HK-2 (cell line): Measurements from ENCODE around the gene MRM2.
A peak's percentile ranks its signal among the peaks of the same experiment; 100 is the strongest.

Experiments
- DNase-seq: peaks from one replicate; pipeline ENCODE4 v3.0.0-alpha.2; 2018; ENCODE audit not compliant: unreplicated experiment

MRM2 gene

DNA sequence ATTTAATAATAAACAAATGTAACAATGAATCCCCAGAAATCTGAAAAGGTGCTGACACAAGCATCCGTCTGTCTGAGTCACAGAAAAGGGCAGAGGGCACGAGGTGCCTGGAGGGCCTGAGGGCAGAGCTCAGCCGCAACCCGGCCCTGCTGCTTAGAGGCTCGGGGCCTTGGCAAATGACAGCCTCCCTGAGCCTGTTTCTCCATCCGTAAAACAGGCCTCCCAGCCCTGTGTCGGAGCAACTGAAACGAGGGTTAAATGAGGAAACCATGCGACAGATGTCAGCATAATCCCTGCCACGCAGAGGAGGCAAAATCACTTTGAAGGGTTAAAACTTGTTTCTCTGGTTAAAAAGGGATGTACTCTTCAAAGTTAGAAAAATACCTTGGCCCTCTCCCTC is 24.9 kb upstream of the MRM2 start:
- no peak for DNase-seq

DNA sequence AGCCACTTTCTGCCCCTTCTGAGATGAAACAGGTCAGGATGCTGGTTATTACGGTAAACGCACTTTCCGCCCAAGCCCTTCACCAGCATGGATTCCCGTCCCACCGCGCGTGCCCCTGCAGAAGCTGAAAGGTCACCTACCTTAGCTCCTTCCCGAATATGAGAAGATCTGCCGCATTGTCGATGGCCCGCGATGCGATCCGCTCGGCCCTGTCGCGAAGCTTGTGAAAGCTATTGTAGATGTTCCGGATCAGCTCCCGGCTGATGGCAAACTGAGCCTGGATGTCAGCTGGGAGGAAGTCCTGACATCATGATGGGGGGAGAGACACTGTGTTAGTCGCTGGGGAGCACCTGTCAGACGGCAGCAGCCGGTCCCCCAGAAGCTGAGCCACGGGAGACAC is 22.2 kb upstream of the MRM2 start:
- no peak for DNase-seq

DNA sequence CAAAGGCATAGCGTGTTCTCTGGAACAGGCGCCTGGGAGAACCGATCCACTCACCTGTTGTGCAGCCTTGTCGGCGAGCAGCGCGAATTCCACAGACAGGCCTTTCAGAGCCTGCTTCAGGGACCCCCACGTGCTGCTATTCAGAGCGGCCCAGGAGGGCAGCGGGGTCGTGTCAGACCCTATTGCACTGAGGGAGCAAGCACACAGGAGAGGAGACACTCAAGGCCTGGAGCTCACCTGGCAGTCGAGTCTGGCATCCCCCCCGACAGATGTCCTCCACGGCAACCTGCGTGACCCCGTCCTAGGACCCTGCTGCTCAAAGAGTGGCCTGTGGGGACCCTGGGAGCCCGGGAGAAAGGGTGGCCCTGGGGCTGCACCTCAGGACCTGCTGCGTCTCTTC is 21.2 kb upstream of the MRM2 start:
- no peak for DNase-seq

DNA sequence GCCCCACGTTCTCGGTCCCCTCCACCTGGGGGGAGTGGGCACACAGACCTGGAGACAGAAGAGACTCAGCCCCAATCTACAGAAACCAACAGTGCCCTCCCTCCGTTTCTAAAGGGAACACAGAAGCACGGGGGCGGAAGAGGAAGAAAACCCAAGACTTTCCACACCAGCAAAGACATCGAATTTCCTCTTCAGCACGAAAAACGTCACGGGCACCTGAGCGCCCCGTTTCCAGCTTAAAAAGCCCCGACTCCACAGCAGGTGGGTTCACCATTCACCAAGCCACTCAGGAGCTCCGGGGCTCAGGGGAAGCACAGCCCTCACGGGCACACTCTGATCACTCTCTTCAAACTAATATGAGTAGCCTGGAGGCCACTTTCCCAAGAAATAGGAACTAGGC is 19.6 kb upstream of the MRM2 start:
- no peak for DNase-seq

DNA sequence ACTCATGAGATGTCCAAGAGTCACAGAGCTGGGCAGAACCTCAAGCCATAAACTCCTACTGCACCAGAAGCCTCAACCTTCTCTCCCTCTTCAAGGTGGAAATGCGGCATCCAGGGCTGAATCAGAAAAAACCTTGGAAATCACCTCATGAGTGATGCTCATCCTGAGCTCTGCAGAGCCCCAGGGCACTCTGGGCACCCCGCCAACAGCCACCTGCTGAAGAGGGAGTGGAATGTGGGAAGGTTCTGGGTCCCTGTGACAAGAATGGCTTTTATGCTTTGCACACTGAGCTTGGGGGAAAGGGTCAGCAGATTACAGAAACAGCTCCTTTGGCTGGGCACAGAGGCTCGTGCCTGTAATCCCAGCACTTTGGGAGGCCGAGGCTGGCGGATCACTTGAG is 18.8 kb upstream of the MRM2 start:
- DNase-seq = peak; percentile 68

DNA sequence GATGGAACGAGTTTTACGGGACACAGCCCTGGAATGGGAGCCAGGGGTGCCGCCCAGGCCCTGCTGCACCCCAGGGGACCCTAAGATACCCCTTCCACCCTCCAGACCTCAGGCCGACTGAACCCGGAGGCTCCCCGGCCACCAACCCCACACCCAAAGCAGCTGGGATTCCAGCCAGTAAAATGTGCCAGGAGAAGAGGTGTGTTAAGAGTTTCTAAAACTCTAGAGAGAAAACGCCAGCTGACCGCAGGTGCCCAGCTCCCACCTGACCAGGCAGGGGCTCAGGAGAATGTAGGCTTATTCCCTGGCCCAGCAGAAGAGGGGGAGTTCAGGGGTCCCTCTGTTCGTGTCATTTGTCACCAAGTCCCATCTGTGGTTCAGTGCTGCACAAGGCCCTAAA is 17.5 kb upstream of the MRM2 start:
- DNase-seq = no peak

DNA sequence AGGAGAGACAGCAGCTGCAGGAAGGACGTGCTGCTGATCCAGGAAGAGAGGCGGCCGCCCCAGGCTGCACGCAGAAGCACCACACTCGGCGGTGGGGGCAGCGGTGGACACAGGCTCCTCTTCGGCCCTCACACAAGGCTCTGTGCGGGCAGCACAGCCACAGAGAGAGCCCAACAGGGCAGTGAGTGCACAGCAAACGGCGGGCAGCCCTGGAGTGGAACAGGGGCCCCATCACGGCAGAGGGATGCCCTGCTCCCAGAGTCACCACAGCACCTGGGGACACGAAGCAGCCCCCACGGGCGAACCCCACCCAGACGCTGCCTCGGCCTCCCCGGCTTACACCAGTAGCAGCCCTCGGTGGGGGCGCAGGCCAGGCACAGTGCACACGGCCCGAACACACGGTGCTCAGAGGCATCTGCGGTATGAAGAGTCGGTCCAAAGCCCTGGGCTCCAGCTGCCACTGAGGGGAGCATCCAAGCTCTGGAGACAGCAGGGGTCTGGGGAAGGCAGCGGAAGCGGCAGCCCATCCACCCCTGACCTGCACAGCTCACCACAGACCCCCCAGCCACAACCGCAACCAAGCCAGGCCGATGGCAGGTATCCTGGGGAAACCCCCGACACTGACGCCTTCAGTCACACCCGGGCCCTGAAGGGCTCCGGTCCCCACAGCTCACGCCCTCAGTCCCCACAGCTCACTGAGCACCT is 16.8 kb upstream of the MRM2 start:
- no peak for DNase-seq

DNA sequence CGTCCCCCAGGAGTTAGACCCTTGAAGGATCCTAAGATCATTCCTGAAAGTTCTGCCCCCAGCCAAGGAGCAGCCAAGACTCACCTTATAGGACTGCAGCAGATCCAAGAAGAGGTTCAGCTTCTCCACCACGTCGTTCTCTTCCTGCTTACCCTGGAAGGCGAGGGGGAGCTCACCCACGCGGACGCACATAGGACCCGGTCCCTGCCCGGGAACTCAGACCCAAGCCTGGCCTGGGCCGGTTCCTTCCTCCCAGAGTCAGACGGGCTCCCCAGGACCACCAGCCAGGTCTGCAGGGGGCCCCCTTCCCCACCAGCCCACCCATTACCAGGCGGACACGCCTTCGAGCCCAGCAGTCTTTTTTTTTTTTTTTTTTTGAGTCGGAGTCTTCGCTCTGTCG is 15.6 kb upstream of the MRM2 start:
- DNase-seq = no peak

DNA sequence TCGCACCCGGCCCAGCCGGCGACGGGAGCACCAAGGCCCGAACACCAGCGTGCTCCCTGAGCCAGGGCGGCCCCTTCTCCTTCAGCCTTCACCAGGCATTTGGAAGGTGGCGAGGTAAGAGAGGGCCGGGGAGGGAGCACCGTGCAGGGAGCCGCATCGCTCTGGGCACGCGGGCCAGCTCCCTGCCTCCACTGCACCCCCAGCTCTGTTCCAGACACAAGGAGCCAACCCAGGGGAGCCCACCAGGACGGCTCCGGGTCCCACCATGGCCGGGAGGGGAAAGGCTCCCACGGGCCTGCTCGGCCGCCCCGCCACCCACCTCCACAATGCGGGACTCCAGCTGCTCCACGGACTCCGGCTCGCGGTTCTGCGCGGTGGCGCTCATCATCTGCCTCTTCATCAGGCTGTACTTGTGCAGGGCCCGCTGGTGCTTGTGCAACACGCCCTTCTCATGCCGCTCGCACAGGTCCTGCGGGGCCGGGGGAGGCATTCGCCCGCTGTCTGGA is 15.1 kb upstream of the MRM2 start:
- DNase-seq = no peak

DNA sequence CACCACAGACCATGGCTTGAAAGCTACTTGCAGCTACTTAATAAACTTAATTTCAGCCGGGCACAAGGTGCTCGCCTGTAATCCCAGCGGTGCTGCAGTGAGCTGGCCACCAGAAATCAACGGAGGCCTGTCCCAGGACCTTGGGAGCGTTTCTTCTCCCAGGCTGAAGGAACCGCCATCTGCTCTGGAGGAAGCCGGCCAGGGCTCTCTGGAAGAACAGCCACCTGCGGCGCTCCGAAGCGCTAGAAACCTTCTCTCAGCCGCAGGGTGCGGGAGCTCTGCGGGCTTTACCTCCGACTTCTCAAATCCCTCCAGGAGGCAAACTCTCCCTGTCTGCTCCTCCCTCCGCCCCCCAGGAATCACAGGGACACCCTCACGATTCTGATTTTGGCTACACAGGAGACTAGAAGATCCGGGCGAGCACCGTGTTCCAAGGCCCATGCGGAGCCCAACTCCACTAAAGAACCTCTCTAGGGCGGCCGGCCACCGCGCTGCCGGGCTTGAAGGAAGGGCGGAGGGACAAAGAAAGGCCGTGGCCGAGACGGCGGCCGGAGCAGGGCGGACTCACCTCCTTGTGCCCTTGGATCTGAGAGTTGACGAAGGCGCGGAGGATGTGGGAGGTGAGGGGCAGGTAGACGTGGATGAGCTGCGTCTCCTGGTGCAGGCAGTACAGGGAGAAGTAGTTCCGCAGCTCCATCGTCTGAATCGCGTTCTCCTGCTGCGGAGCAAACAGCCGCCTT is 14.5 kb upstream of the MRM2 start:
- DNase-seq = no peak

DNA sequence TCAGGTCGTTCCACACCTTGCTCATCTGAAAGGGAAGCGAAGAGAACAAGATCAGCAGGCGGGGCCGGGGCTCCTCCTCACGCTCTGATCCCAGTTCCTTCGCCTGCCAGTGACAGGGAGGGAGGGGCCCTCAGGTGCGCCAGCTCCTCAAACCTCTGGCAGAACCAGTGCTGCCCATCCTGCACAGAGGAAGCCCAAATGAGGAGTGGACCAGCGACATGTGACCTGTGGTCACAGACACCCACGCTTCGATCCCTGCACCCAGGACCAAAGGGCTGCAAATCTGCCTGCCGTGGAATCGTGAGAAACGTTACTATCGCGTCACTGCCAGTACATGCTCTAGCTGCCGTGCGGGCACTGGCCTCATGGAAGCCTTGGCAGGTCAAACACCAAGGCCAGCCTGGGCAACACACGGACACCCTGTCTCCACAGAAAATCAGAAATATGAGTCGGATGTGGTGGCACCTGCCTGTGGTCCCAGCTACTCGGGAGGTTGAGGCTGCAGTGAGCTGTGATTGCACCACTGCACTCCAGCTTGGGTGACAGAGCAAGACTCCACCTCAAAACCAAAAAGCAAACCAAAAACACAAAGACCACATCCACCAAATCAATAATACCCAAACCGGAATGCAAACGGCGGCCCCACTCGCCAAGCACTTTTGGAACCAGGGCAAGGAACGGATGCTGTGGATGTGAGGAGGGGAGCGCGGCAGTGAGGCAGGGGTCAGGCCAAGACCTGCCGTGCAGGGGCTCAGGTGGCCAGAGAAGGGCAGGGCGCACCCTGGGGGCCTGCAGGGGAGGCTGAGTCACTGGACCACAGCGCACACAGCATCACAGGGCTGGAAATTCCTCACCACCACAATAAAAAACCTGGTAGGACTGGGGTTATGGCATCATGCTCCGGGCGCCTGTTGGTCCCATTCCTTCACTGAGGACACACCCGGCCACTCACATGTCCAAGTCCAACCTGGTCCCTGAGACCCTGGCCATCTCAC is 13.4 kb upstream of the MRM2 start:
- no peak for DNase-seq

DNA sequence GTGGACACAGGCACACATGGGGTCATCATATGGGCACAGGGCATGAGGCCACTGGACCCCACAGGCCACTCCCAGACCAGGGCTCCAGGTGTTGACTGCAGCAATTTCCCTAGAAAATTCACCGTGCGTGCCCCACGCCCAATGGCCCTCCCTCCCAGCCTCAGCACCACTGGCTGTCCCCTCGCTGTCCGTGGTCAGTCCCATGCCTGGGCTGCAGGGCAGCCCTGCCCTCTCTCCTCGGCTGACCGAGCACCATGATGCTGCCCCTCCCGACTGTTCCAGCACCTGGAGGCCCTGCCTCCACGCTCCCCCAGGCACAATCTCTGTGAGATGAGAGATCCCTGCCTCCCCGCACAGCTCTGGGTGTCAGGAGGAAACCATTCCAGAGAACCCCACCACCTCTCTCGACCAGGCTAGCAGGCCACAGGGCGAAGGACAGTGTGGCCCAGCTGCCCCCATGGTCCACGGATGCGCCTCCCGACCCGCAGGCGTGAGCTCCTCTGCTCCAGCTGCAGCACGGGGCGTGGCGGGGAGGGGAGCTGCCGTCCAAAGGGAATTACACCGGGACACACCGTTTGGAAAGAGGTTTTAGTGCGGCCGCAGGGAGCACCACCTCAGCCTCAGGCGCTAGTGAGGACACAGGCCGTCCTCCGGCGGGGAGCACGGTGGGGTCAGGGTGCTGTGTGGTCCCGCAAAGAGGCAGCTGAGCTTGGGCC is 12.6 kb upstream of the MRM2 start:
- DNase-seq = no peak

DNA sequence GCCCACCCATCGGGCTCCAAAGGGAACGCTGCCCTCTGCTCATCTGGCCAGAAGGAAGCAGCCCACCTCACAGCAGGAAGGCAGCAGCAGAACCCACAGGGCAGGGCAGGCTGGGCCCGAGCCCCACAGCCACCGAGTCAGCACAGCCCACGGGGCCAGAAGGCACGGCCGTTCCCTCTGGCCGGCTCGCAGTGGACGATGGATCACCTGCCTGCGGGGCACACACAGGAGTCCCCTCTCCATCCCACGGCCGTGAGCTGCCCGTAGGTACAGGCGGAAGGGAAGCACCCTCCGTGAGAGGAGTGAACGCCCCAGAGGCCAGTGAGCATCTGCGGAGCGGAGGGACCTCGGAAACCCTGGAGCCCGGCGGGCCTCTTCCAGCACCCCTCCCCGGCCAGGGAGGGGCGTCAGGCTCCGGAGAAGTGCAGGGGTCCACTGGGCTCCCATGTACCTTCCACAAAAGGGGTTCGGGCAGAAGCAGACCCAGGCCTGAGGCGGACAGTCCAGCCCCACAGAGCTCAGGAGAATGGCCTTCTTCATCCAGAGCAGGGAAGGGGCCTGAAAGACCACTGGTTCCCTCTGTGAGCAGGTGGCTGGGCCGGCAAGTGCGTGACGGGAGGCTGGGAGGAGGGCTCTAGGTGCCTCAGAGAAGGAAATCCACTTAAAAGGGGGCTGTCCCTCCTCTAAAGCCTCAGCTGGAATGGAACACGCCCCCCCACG is 11.7 kb upstream of the MRM2 start:
- no peak for DNase-seq

DNA sequence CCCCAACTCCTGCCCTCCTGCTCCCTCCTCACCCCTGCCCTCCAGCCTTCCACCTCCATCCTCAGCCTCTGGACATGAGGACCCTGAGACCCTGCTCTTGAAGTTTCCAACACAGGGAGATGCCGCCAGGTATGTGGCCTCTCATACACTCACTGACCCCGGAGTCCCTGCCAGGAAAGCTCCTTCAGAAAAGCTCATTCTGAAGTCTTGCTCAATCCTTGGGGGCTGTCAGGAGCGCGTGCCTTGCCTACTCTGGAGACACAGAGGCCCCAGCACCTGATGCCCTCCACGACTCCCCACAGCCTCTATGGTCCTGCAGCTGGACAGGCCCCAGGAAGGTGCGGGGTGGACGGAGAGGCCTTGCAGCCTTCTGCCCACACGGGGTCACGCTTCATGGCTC is 11.0 kb upstream of the MRM2 start:
- DNase-seq = no peak

DNA sequence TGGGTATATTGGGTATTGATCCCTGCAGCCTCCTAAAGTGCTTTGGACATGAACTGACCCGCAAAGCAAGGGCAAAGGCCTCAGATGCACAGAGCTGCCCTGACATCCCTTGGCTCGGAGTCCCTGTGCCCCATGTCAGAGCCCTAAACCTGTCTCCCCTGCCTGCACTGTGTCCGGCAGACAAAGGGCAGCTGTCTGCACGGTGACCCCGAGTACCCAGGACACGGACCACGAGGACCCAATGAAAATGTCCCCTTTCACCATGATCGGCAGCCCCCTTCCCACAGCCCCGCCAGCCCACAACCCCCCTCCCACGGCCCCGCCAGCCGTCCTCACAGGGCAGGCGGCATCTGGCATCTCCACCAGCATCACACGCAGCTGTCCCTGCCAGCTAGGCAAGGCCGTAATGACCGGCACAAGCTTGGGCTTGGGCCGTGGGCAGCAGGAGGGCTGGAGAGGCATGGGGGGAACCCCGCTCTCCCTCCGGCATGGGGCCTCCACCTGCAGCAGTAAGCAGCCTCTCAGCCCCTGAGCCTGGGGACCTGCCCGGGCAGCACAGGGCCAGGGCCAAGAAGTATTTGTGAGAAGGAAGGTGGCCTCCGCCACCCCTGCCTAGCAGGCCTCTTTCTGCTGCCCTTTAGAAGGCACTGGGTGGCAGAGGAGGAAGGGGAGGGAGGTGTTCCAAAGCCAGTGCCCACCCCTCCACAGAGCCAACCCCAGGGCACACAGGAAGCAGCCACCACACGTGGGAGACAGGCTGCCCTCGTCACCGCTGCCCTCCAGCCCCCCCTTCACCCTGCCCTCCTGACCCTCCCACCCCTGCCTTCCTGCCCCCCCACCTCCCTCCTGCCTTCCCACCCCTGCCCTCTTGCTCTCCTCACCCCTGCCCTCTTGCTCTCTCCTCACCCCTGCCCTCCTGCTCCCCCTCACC is 10.1 kb upstream of the MRM2 start:
- no peak for DNase-seq

DNA sequence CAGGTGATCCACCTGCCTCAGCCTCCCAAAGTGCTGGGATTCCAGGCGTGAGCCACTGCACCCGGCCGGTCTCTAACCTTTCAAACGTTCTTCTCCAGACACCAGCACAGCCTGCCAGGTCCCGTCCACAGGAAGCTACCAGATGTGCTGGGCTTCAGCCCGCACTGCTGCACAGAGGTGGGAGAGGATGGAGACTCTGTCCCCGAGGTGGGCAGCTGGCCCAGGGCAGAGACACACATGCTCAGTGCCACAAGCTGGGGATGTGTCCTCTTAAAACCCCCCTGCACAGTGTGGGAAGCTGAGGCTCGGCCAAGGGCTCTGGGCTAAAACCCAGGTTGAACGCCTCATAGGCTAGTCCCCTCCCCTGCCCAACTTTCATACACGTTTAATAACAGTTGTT is 9.4 kb upstream of the MRM2 start:
- no peak for DNase-seq

DNA sequence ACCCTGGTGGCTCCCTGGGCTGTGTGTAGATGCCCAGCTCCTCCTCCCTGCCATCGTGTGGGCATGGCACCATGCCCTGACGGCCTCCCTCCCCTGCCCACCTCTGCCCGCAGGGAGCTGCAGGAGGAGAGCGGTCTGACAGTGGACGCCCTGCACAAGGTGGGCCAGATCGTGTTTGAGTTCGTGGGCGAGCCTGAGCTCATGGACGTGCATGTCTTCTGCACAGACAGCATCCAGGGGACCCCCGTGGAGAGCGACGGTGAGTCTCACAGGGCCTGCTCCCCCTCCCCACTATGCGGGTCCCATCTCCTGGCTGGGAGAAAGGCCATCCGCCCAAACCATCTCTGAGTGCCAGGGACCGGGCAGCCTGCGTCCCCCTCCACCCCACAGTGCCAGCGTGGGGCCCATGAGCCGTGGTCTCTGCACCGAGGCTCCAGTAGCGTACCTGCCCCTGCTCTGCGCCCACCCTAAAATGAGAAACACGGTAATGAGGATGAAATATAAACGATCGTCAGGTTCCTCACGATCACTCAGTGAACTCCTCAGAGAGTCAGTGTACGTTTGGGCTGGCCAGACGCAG is 7.8 kb upstream of the MRM2 start:
- no peak for DNase-seq

DNA sequence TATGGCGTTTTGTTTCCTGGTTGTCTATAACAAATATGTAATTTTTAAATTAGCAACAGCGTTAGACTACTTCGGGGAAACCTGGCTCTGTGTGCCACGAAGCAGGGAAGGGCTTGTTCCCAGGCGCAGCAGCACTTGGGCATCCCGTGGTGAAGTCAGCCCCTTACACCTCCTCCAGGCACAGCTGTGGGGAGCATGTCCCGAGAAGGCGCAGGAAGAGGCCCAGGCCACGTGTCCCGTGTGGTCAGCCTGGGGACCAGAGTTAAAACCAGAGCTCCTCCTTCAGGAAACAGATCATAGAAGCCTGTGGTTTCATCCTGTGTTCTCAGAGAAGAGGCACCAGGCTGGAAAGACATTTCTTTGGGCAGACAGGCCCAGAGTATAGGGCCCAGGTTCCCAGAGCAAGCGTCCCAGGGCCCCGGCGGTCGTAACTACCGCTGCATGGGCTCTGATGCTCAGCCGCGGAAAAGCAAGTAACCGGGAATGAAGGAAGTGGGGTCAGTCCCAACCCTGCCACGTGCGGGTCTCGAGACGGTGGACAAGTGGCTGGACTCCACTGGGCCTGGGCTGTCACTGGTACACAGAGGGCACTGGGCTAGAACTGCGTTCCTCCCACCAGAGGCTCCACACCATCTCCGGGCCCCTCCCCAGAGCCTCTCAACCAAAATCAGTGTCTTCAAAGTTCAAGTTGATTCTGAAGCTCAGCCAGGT is 7.1 kb upstream of the MRM2 start:
- peak; percentile 89 for DNase-seq
